Measurements from ENCODE around the gene IL1RAPL2.
"Not testable (repeated sequence)": the region's sequence is repeated elsewhere in the genome, so short reads cannot be mapped to it uniquely, and the experiment has no call there.

Gene IL1RAPL2

GRCh38 chrX:105646592-105647372 lies 1080.8 kb downstream of the IL1RAPL2 start:
- DNase-seq = no peak

DNA sequence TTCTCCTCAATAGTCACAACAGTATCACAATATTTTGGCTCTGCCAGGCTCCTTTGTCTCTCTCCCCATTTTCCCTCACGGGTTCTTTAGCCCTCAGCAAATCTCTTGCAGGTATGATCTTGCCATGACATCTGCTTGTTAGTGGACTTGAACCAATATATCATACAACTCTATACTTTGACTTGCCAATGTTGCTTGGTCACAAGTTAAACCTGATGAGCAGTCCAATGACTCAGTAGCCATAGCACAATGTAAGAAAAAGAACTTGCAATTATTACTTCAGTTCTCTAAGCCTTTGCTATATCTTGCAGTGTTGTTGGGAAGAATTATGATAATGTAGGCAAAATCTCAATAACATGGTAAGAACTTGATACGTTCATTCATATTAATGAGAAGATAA lies 1081.8 kb downstream of the IL1RAPL2 start:
- DNase-seq = no peak

DNA sequence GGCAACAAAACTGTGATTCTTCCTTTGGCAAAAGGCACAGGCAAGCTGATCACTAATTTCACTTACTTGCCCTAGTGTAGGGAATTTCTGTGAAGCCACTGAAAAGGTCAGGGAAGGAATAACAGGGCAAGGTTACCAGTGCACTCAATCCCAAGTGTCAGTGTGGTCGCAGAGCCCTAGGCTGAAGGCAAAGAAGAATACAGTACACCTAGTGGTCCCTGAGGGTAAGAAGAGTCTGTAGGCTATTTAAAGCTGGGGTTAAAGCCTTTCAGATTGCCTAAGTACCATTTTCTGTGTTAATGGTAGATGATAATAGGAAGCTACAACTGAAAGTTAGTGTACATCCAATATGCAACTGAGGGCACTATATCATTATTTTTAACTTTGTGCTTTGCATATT lies 1082.7 kb downstream of the IL1RAPL2 start:
- no peak for DNase-seq

DNA sequence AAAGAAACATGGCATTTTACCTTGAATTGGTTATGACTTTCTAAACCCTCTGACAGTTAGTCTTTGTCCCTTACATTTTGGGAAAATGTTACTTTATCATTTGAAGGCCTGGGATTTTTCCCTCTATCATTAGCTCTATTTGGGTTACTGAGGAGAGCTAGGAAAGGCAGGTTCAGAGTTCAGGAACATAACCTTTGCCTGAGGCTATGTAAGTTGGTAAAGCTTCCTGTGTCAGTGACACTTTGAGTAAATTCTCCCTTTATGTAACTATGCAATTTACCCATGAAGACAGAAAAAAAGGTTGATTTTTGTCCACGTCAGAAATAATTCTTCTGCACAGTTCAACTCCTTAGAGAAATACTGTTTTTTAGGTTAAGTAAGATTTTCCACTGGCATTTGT lies 1084.6 kb downstream of the IL1RAPL2 start:
- DNase-seq = no peak

DNA sequence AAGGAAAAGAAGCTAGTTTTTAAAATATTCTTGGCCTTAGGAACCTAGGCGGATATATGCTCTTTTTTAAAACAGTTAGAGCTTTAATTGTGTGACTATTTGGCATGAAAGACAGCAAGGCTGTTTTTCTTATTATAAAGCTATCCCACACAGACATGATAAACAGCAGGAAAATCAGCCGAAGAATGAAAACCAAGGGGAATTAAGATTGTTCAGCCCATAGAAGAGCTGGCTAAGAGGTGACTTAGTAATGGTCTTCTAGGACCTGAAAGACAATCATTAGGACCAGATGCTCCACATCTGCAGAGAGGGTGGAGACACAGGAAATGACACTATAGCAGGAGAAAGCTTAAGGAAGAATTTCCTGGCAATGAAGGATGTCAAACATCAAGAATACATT lies 1085.0 kb downstream of the IL1RAPL2 start:
- no peak for DNase-seq

DNA sequence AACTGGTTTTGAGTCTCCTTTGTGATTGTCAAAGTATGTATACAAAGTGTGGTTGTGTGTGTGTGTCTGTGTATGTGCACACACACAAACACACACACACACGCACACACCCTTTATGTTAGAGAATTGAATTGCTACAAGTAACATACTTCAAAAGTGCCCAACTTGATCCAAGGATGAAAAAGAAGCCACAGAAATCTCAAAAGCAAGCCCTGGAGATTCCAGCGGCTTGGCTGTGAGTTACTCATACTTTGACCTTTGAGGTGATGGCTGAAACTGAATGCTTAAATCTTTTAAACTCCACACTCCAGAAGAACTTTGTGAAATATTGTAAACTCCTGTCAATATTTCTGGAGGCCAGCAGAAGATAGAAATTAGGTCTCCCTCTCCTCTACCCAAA lies 1087.9 kb downstream of the IL1RAPL2 start:
- DNase-seq = no peak

DNA sequence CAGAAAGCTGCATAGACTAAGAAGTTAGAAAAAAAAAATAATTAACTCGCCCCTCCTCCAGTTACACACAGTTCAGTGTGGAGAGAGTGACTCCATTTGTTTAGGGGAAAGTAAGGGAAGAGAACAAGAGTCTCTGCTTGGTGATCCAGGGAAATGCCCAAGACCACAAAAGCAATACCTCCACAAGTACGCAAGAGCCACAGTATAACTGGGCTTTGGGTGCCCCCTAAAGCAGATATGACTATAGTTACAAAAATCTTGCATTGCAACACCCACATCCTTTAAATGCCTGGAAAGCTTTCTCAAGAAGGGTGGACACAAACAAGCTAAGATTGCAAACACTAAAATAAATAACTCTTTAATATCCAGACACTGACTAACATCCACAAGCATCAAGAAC lies 1092.1 kb downstream of the IL1RAPL2 start:
- DNase-seq = no peak

- no peak for DNase-seq
Observed at GRCh38 chrX:105662248-105662647, 1096.2 kb downstream of the IL1RAPL2 start.

DNA sequence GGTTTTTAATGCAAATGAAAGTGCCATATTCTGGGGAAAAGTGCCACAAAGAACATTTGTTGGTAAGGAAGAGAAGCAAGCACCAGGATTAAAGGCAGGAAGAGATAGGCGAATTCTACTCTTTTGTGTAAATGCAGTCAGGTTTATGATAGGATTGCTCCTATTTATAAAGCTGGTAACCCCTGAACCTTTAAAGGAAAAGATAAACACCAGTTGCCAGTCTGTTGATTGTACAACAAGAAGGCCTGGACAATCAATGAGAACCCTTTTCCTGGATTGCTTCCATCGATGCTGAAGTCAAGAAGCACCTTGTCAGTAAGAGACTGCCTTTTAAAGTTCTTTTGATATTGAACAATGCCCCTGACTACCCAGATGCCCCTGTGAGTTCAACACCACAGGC lies 1098.2 kb downstream of the IL1RAPL2 start:
- no peak for DNase-seq

- not testable (repeated sequence) for DNase-seq
Observed at GRCh38 chrX:105684288-105684687, 1118.3 kb downstream of the IL1RAPL2 start.

GRCh38 chrX:105694839-105695238 lies 1128.8 kb downstream of the IL1RAPL2 start:
- DNase-seq = no peak

DNA sequence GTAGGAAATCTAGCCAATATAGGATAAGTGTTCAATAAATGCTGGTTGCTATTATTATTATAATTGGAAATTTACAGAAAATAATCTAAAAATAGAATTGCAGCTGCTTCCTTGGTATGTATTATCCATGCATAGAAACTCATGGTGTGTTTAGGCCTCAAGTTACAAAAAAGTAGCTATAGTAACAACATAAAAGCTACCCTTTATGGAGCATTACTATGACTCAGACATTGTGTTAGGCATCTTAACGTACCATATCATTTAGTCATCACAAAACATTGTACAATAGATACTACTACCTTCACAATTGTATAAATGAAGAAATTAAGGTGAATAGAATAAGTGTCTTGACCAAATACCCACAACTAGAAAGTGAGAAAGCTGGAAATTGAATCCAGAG lies 1129.5 kb downstream of the IL1RAPL2 start:
- no peak for DNase-seq

- no peak for DNase-seq
Observed at GRCh38 chrX:105696870-105697269, 1130.9 kb downstream of the IL1RAPL2 start.

- no peak for DNase-seq
Observed at GRCh38 chrX:105697984-105698781, 1132.2 kb downstream of the IL1RAPL2 start.

- no peak for DNase-seq
Observed at GRCh38 chrX:105700331-105700730, 1134.3 kb downstream of the IL1RAPL2 start.

GRCh38 chrX:105701310-105702052 lies 1135.5 kb downstream of the IL1RAPL2 start:
- no peak for DNase-seq

DNA sequence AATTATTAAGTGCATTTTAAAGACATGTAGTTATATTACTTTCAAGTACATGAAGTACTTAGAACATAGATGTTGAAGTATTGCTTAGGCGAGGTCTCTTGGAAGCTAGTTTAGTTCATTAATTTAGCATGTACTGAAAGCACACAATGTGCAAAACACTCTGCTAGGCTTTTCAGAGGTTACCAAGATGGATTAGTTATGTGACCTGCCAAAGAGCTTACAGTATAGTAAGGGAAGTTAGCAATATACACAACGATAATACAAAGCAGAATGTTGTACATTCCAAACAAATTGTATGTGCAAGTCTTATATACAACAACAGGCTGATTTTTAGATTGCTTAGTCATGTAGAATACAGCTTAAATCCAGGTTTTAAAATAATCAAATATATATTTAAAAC lies 1137.9 kb downstream of the IL1RAPL2 start:
- DNase-seq = no peak

GRCh38 chrX:105706041-105706440 lies 1140.0 kb downstream of the IL1RAPL2 start:
- DNase-seq = no peak

- no peak for DNase-seq
Observed at GRCh38 chrX:105711805-105712204, 1145.8 kb downstream of the IL1RAPL2 start.

- no peak for DNase-seq
Observed at GRCh38 chrX:105715746-105716145, 1149.7 kb downstream of the IL1RAPL2 start.

- no peak for DNase-seq
Observed at GRCh38 chrX:105723966-105724735, 1158.2 kb downstream of the IL1RAPL2 start.

GRCh38 chrX:105725228-105725627 lies 1159.2 kb downstream of the IL1RAPL2 start:
- no peak for DNase-seq

GRCh38 chrX:105738162-105738561 lies 1172.2 kb downstream of the IL1RAPL2 start:
- no peak for DNase-seq
